GM12892 (cell line): ENCODE measurements around the gene UNC80.

ENCODE experiments used
- POLR2A ChIP-seq: IDR thresholded peaks from 2 replicates; pipeline ENCODE4 v1.6.1; 2011; ENCODE audit warnings: low read depth, low read length, control low read depth
- POLR2AphosphoS5 ChIP-seq: IDR thresholded peaks from 2 replicates; pipeline ENCODE4 v1.6.1; 2011; ENCODE audit warnings: low read depth, low read length, control low read depth
- TAF1 ChIP-seq: IDR thresholded peaks from 2 replicates; pipeline ENCODE4 v1.6.1; 2011; ENCODE audit warnings: low read depth, mild to moderate bottlenecking, control low read depth, low read length, borderline replicate concordance

- TF ChIP-seq TAF1 (no peak), POLR2AphosphoS5 (no peak), POLR2A (no peak)
Observed at GRCh38 chr2:209864716-209865295, 93.2 kb downstream of the UNC80 start.
